HL-60 (cell line): ENCODE measurements around the gene ANKRD30B.
"Not testable (repeated sequence)": the region's sequence is repeated elsewhere in the genome, so short reads cannot be mapped to it uniquely, and the experiment has no call there.

Experiments
- DNase-seq, 2 experiments: peaks; one replicate each; pipeline ENCODE4 v3.0.0-alpha.2; 2010 to 2020; ENCODE audit warnings: low read depth in 1 of 2, low spot score in 1 of 2
- H3K27ac ChIP-seq: fragments of 250-450 bp; sonication (Bioruptor Pico); replicated peaks from 2 replicates; pipeline ENCODE4 v1.5.1; 2020; ENCODE audit warnings: mild to moderate bottlenecking, moderate library complexity
- H3K27me3 ChIP-seq: fragments of 250-450 bp; sonication (Bioruptor Pico); 2 replicates; pipeline ENCODE4 v1.5.1; 2021; ENCODE audit warnings: mild to moderate bottlenecking, moderate library complexity; ENCODE audit not compliant: insufficient read depth, poor library complexity, severe bottlenecking
- H3K4me3 ChIP-seq: replicated peaks from 2 replicates; pipeline ENCODE4 v1.5.1; 2011; ENCODE audit warnings: mild to moderate bottlenecking, control low read depth, low read length; ENCODE audit not compliant: insufficient read depth

Gene ANKRD30B

GRCh38 chr18:14797969-14798764 lies 50.2 kb downstream of the ANKRD30B start:
- DNase-seq, H3K27me3 ChIP-seq, H3K27ac ChIP-seq, H3K4me3 ChIP-seq: not testable (repeated sequence)

- not testable (repeated sequence) for DNase-seq
These were observed 63.1 kb downstream of the ANKRD30B start for GRCh38 chr18:14811081-14811480.

GRCh38 chr18:14826972-14827632 lies 79.1 kb downstream of the ANKRD30B start:
- not testable (repeated sequence) for DNase-seq, H3K27ac ChIP-seq, H3K4me3 ChIP-seq

More at GRCh38 chr18:14811081-14811480, 63.1 kb downstream of the ANKRD30B start:
- H3K4me3 ChIP-seq, H3K27ac ChIP-seq, H3K27me3 ChIP-seq: not testable (repeated sequence)

GRCh38 chr18:14841607-14842006 lies 93.6 kb downstream of the ANKRD30B start:
- H3K27ac ChIP-seq, DNase-seq, H3K4me3 ChIP-seq, H3K27me3 ChIP-seq: not testable (repeated sequence)

More at GRCh38 chr18:14826972-14827632, 79.1 kb downstream of the ANKRD30B start:
- H3K27me3 ChIP-seq: not testable (repeated sequence)

- DNase-seq, H3K27ac ChIP-seq, H3K27me3 ChIP-seq, H3K4me3 ChIP-seq: not testable (repeated sequence)
These were observed 103.6 kb downstream of the ANKRD30B start for GRCh38 chr18:14851533-14851932.

- not testable (repeated sequence) for H3K4me3 ChIP-seq, H3K27ac ChIP-seq, DNase-seq, H3K27me3 ChIP-seq
These were observed 107.7 kb downstream of the ANKRD30B start for GRCh38 chr18:14855634-14856033.

GRCh38 chr18:14856256-14856655 lies 108.3 kb downstream of the ANKRD30B start:
- not testable (repeated sequence) for H3K27ac ChIP-seq, DNase-seq, H3K4me3 ChIP-seq, H3K27me3 ChIP-seq

- not testable (repeated sequence) for H3K4me3 ChIP-seq, H3K27me3 ChIP-seq, DNase-seq, H3K27ac ChIP-seq
These were observed 110.5 kb downstream of the ANKRD30B start for GRCh38 chr18:14858514-14858913.

- DNase-seq, H3K27me3 ChIP-seq, H3K27ac ChIP-seq, H3K4me3 ChIP-seq: not testable (repeated sequence)
These were observed 112.0 kb downstream of the ANKRD30B start for GRCh38 chr18:14859995-14860394.

GRCh38 chr18:14866426-14866825 lies 118.5 kb downstream of the ANKRD30B start:
- not testable (repeated sequence) for H3K4me3 ChIP-seq, DNase-seq, H3K27ac ChIP-seq, H3K27me3 ChIP-seq

- not testable (repeated sequence) for H3K27ac ChIP-seq, H3K27me3 ChIP-seq, DNase-seq, H3K4me3 ChIP-seq
These were observed 120.0 kb downstream of the ANKRD30B start for GRCh38 chr18:14867988-14868387.

- H3K4me3 ChIP-seq, H3K27me3 ChIP-seq, DNase-seq, H3K27ac ChIP-seq: not testable (repeated sequence)
These were observed 120.9 kb downstream of the ANKRD30B start for GRCh38 chr18:14868825-14869224.

GRCh38 chr18:14878826-14879225 lies 130.9 kb downstream of the ANKRD30B start:
- not testable (repeated sequence) for H3K4me3 ChIP-seq, H3K27me3 ChIP-seq, H3K27ac ChIP-seq, DNase-seq
